ENCODE measurements around the gene DNAJB9.

DNA sequence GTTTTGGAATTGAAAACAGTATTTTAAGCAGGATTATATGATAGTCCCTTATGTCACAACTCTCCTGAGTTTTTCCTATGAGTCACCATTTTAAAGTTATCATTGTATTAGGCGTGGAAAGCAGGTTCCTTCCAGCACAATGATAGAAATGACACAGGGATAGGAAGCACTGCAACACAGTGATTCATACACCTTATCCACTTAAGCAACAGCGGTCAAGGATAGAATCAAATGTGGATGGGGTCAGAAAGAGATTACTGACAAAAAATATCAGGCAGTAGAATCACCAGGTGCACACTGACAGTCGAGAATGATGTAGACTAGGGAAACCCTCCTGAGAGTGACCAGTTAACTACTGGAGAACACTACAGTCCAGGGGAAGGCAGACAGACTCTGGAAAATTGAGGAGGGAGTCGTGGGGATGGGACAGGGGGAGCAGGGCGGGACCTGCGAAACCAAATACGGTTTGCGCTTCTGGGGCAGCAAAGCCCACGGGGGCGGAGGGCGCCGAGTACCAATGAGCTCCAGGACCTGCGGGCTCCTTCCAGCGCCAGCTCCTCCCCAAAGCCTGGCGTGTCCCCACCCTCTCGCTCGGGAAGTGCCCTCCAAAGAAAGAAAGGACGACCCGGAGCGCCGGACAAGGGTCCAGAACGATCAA, 44.2 kb upstream of the DNAJB9 start:
- TF ChIP-seq POLR2A (IDR thresholded peaks at IDR 0.05; ENCODE audit: low read length): no peak
- no peak for TF ChIP-seq GATA1 (IDR thresholded peaks at IDR 0.05; ENCODE audit: low read depth, low read length)

Measured in erythroblast (primary cell).